Astrocyte of the spinal cord (primary cell): ENCODE results near the gene DIAPH2.

Experiments
- DNase-seq: peaks from one replicate; pipeline ENCODE4 v3.0.0; 2011; ENCODE audit warnings: low read depth, low spot score
- H3K4me3 ChIP-seq: 2 replicates; pipeline ENCODE4 v1.5.1; 2011; ENCODE audit warnings: low read depth, mild to moderate bottlenecking, low read length, moderate library complexity
- CTCF ChIP-seq: IDR thresholded peaks from 2 replicates; pipeline ENCODE4 v1.5.1; 2012; ENCODE audit warnings: low read depth, mild to moderate bottlenecking, low read length, inconsistent platforms
- in situ Hi-C: cut with HindIII; loops from 2 replicates; pipeline ENCODE4 v1.10.0; 2017; ENCODE audit warnings: low sequenced_read_pairs

The DIAPH2 gene

GRCh38 chrX:97123001-97123400, 438.4 kb downstream of the DIAPH2 start:
- TF ChIP-seq CTCF: no peak
- no peak overlapping the region for H3K4me3 ChIP-seq
- in situ Hi-C loops: no loop called here
- DNase-seq: no peak

- TF ChIP-seq CTCF: no peak
- peak; percentile 15 for DNase-seq
- in situ Hi-C loops: no loop called here
- no peak overlapping the region for H3K4me3 ChIP-seq
Measured at GRCh38 chrX:97126020-97126419, 441.4 kb downstream of the DIAPH2 start.

- DNase-seq: no peak
- TF ChIP-seq CTCF: no peak
- H3K4me3 ChIP-seq: no peak overlapping the region
- in situ Hi-C loops: no loop called here
Measured at GRCh38 chrX:97132664-97133415, 448.2 kb downstream of the DIAPH2 start.

DNA sequence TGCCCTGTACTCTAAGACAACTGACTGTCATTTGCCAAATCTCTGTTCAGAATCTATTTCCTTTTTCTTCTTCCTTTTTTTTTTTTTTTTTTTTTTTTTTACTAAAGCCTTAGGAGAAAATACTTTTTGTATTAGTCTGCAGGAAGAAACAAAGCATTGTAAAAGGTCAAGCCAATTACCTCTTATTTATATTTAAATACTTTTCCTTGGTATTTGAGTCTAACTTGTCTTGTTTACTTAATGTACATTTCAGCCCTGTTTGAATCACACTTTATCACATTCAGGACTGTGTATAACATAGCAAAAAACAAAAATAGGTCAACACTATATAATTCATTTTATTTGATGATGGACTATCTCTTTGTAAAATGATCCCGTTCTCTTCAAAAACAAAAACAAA, 461.3 kb downstream of the DIAPH2 start:
- no peak for TF ChIP-seq CTCF
- in situ Hi-C loops: no loop called here
- no peak for DNase-seq

DNA sequence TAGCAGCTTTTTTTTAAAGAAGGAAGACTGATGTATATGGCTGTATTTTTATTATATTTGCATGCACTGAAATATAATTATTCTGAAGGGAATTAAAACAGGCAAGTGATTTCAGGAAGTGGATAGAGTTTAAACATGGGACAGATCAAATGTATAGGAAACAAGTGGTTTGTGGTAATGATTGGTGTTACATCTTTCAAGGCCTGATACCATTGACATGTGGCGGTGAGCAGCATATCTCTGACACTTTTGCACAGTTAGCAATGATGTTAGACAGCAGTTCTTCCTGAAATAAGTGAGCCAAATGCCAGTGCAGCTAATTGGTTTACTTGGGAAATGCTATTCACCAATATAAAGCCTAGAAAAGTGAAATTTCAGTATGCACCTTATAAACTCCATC, 471.2 kb downstream of the DIAPH2 start:
- DNase-seq: no peak
- H3K4me3 ChIP-seq: no peak overlapping the region
- in situ Hi-C loops: no loop called here
- no peak for TF ChIP-seq CTCF

More for the DNA sequence above, 461.3 kb downstream of the DIAPH2 start:
- no peak overlapping the region for H3K4me3 ChIP-seq

- DNase-seq: no peak
- no peak for TF ChIP-seq CTCF
- H3K4me3 ChIP-seq: no peak overlapping the region
- in situ Hi-C loops: no loop called here
Measured at GRCh38 chrX:97158269-97158668, 473.6 kb downstream of the DIAPH2 start.
